ENCODE measurements around the gene HPS1.

GRCh38 chr10:98397089-98397600 lies 49.6 kb downstream of the HPS1 start:
- TF ChIP-seq ZNF394 (tag by site-specific recombination; IDR thresholded peaks at IDR 0.05; ENCODE audit: borderline replicate concordance): no peak
- TF ChIP-seq, protein P1, sequence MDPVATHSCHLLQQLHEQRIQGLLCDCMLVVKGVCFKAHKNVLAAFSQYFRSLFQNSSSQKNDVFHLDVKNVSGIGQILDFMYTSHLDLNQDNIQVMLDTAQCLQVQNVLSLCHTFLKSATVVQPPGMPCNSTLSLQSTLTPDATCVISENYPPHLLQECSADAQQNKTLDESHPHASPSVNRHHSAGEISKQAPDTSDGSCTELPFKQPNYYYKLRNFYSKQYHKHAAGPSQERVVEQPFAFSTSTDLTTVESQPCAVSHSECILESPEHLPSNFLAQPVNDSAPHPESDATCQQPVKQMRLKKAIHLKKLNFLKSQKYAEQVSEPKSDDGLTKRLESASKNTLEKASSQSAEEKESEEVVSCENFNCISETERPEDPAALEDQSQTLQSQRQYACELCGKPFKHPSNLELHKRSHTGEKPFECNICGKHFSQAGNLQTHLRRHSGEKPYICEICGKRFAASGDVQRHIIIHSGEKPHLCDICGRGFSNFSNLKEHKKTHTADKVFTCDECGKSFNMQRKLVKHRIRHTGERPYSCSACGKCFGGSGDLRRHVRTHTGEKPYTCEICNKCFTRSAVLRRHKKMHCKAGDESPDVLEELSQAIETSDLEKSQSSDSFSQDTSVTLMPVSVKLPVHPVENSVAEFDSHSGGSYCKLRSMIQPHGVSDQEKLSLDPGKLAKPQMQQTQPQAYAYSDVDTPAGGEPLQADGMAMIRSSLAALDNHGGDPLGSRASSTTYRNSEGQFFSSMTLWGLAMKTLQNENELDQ (tag by site-specific recombination; IDR thresholded peaks at IDR 0.05; ENCODE audit: low read depth): no peak

Measured in HEK293 (cell line).